K562 (cell line): Measurements from ENCODE around the gene BDH2. TPM values are rescaled to one million over a fixed set of nuclear protein-coding genes. Genes with fewer than 3 reads are reported as not detected.

Experiments
- PTBP1 ChIP-seq: fragments of 200-400 bp; formaldehyde crosslinking; IDR thresholded peaks from 2 replicates; pipeline ENCODE4 v1.6.1; 2017; ENCODE audit warnings: low read depth, low read length
- SMARCA4 ChIP-seq: fragments of 450-650 bp; IDR thresholded peaks from 2 replicates; pipeline ENCODE4 v1.6.1; 2016
- ZNF408 ChIP-seq: fragments of 250-450 bp; sonication (Bioruptor Pico); IDR thresholded peaks from 2 replicates; pipeline ENCODE4 v1.4.0; 2020; ENCODE audit warnings: low read depth, mild to moderate bottlenecking, moderate library complexity
- polyA plus RNA-seq, 8 experiments: library from polyadenylated mRNA; depleted of rRNA in 4 of 8; stranded (reverse) in 5 of 8; unstranded in 3 of 8; fragments of >200 nt; fragmentation: Nextera tagmentation in 2 of 8; fragmentation: Illumina TruSeq in 1 of 8; extraction: Ambion mirVana in 2 of 8; extraction: Trizol in 1 of 8; gene quantifications; 2 replicates each; pipeline versions ENCODE4 v1.2.1 to v1.2.3, GENCODE V29; 2011 to 2014; ENCODE audit warnings: inconsistent platforms in 1 of 8, missing spikeins in 1 of 8
- total RNA-seq, 7 experiments: library from RNA; depleted of rRNA in 6 of 7; stranded (reverse); fragments of >200 nt in 6 of 7; fragmentation: Illumina TruSeq in 2 of 7; extraction: Trizol in 2 of 7; gene quantifications; 2 replicates each; pipeline versions ENCODE4 v1.2.1 to v1.2.3, GENCODE V29; 2011 to 2021; ENCODE audit warnings: low replicate concordance in 1 of 7
- TF ChIP-seq, protein P1 (sequence below): fragments of 250-450 bp; sonication (Bioruptor Pico); IDR thresholded peaks from 2 replicates; pipeline ENCODE4 v1.4.0; 2020; ENCODE audit warnings: borderline replicate concordance
- TF ChIP-seq, protein P2 (sequence below): fragments of 250-450 bp; sonication (Bioruptor Pico); IDR thresholded peaks from 2 replicates; pipeline ENCODE4 v1.5.0; 2021; ENCODE audit warnings: mild to moderate bottlenecking, borderline replicate concordance

Gene BDH2
- total and polyA plus RNA-seq, 9 of the 15 experiments (the other 6 are each of a cell fraction or from before 2014, with no cell fraction given), result 4.9 to 17.9 (median 9.1) TPM

DNA sequence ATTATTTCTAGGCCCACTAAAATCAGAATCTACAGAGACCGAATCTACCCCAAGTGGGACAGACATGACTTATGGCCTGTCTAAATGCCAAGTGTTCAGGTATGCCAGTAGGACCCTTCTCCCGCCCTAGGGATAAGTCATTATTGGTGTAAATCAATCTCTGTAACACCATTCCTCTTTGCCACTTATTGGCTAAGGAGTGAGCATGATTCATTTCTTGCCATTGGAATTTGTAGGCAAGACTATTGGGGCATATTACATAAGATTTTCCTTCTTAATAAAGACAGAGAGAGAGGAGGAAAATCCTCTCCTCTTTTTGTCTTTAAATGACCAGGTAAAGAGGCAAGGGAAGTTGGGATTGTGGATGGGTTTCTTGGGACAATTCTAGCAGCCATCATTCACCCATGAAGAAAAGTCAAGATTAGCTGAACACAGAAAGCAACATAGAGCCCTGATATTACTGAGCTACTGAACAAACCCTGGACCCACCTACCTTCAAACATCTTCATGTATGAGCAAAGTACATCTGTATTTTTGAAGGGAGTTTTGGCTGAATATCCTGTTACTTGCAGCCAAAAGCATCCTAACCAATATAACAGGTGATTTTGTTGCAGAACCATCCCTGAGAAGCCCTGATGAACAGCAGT is 25.7 kb downstream of the BDH2 start (continued):
- TF ChIP-seq, protein P1, sequence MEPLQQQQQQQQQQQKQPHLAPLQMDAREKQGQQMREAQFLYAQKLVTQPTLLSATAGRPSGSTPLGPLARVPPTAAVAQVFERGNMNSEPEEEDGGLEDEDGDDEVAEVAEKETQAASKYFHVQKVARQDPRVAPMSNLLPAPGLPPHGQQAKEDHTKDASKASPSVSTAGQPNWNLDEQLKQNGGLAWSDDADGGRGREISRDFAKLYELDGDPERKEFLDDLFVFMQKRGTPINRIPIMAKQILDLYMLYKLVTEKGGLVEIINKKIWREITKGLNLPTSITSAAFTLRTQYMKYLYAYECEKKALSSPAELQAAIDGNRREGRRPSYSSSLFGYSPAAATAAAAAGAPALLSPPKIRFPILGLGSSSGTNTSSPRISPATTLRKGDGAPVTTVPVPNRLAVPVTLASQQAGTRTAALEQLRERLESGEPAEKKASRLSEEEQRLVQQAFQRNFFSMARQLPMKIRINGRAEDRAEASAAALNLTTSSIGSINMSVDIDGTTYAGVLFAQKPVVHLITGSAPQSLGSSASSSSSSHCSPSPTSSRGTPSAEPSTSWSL (CRISPR knock-in tag), result no peak
- TF ChIP-seq PTBP1, result no peak
- no peak for TF ChIP-seq SMARCA4
- no peak for TF ChIP-seq ZNF408 (CRISPR knock-in tag)
- TF ChIP-seq, protein P2, sequence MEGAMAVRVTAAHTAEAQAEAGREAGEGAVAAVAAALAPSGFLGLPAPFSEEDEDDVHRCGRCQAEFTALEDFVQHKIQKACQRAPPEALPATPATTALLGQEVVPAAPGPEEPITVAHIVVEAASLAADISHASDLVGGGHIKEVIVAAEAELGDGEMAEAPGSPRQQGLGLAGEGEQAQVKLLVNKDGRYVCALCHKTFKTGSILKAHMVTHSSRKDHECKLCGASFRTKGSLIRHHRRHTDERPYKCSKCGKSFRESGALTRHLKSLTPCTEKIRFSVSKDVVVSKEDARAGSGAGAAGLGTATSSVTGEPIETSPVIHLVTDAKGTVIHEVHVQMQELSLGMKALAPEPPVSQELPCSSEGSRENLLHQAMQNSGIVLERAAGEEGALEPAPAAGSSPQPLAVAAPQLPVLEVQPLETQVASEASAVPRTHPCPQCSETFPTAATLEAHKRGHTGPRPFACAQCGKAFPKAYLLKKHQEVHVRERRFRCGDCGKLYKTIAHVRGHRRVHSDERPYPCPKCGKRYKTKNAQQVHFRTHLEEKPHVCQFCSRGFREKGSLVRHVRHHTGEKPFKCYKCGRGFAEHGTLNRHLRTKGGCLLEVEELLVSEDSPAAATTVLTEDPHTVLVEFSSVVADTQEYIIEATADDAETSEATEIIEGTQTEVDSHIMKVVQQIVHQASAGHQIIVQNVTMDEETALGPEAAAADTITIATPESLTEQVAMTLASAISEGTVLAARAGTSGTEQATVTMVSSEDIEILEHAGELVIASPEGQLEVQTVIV (CRISPR knock-in tag), result no peak
- TF ChIP-seq, all 486 proteins: peak for 0
